ENCODE data around the gene ERBB4. TPM values are rescaled to one million over a fixed set of nuclear protein-coding genes. Genes with fewer than 3 reads are reported as not detected.

Gene ERBB4
- total and polyA plus RNA-seq, 10 of the 15 experiments (the other 5 are each of a cell fraction or from before 2014, with no cell fraction given): under 0.01 to 0.23 (median 0.01) TPM; not detected in 4

DNA sequence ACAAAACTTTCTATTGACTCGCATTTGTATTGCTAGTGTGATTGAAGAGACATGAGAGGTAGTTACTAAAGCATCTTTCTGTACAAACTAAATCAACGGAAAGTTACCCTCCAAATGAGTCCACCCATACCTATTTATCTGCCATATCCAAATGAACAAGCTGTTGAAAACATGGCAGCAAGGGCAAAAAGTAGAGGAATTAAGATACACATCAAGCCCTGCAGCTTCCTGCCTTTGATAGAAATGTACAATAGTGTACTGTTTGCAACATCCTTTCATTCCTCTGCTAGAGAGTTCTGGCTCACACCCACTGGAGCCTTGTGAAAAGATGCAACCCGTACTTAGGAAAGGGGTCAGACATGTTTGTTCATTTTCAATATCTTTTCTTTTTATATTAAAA lies 122.5 kb downstream of the ERBB4 start:
- FAIRE-seq (no peak), ATAC-seq (no peak), DNase-seq (ENCODE audit: low read depth, low spot score) (no peak)
- ChIA-PET SMC1A (ENCODE audit: uncharacterized antibody, unreplicated experiment) (no interaction called here), CTCF (no interaction called here), POLR2A (no interaction called here), RAD21 (ENCODE audit: unreplicated experiment) (no interaction called here)
- Histone ChIP-seq H3K79me2 (ENCODE audit: control insufficient read depth, insufficient read depth, low read length) (no peaks in the 10 kb centered on the region), H3K27ac (ENCODE audit: control insufficient read depth, insufficient read depth) (no peak overlapping the region), H4K20me1 (ENCODE audit: control insufficient read depth, insufficient read depth) (no peaks in the 10 kb centered on the region), H2AFZ (ENCODE audit: control insufficient read depth, low read depth, low read length) (no peak overlapping the region), H3K4me2 (ENCODE audit: control insufficient read depth, insufficient read depth) (no peak overlapping the region), H3K27me3 (replicated peaks in 1 of 2; ENCODE audit: control insufficient read depth in 2 of 2, insufficient read depth in 2 of 2, low read length in 1 of 2) (no peaks in the 10 kb centered on the region), H3K4me3 (no peak overlapping the region), H3K9ac (ENCODE audit: control insufficient read depth, insufficient read depth, low read length) (no peak overlapping the region), H3K36me3 (ENCODE audit: control insufficient read depth in 2 of 2, insufficient read depth in 2 of 2, low read length in 1 of 2) (no peaks in the 10 kb centered on the region), H3K4me1 (ENCODE audit: control insufficient read depth, insufficient read depth, low read length) (no peaks in the 10 kb centered on the region), H3K9me3 (replicated peaks; ENCODE audit: control insufficient read depth, insufficient read depth, low read length) (no peaks in the 10 kb centered on the region)
- intact Hi-C loops (cut with micrococcal nuclease; ENCODE audit: unreplicated experiment) (no loop called here), in situ Hi-C loops (cut with MboI) (no loop called here)
- 13% methylated on average over 3 of the region's 3 CpGs for WGBS (ENCODE audit: insufficient coverage, insufficient replicate concordance, low lambda C conversion rate, missing lambda C conversion rate)
- BruUV-seq (replicated peaks): no TSS peak
- no peak for TF ChIP-seq MEF2A (IDR thresholded peaks at IDR 0.05; ENCODE audit: insufficient read depth, low read depth, low read length)
- no peak for TF ChIP-seq STAT1 (conservative IDR thresholded peaks at IDR 0.05)
- no peak for TF ChIP-seq POU2F2 (IDR thresholded peaks at IDR 0.05; ENCODE audit: borderline replicate concordance, low read depth, low read length)
- no peak for TF ChIP-seq HDGF (IDR thresholded peaks at IDR 0.05)
- no peak for TF ChIP-seq EZH2 (IDR thresholded peaks at IDR 0.05; ENCODE audit: borderline replicate concordance, control insufficient read depth, low read depth, low read length)
- no peak for TF ChIP-seq MTA2 (IDR thresholded peaks at IDR 0.05; ENCODE audit: low read depth)
- TF ChIP-seq, protein P1, sequence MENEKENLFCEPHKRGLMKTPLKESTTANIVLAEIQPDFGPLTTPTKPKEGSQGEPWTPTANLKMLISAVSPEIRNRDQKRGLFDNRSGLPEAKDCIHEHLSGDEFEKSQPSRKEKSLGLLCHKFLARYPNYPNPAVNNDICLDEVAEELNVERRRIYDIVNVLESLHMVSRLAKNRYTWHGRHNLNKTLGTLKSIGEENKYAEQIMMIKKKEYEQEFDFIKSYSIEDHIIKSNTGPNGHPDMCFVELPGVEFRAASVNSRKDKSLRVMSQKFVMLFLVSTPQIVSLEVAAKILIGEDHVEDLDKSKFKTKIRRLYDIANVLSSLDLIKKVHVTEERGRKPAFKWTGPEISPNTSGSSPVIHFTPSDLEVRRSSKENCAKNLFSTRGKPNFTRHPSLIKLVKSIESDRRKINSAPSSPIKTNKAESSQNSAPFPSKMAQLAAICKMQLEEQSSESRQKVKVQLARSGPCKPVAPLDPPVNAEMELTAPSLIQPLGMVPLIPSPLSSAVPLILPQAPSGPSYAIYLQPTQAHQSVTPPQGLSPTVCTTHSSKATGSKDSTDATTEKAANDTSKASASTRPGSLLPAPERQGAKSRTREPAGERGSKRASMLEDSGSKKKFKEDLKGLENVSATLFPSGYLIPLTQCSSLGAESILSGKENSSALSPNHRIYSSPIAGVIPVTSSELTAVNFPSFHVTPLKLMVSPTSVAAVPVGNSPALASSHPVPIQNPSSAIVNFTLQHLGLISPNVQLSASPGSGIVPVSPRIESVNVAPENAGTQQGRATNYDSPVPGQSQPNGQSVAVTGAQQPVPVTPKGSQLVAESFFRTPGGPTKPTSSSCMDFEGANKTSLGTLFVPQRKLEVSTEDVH (IDR thresholded peaks at IDR 0.05; ENCODE audit: low read depth, partially characterized antibody): no peak
- no peak for TF ChIP-seq ZNF592 (IDR thresholded peaks at IDR 0.05)
- no peak for TF ChIP-seq SKIL (IDR thresholded peaks at IDR 0.05; ENCODE audit: low read depth, poor library complexity, severe bottlenecking)
- no peak for TF ChIP-seq ZNF217 (IDR thresholded peaks at IDR 0.05)
- no peak for TF ChIP-seq SPI1 (IDR thresholded peaks at IDR 0.05; ENCODE audit: borderline replicate concordance, insufficient read depth, low read depth, low read length)
- TF ChIP-seq HDAC6 (IDR thresholded peaks at IDR 0.05; ENCODE audit: unreplicated experiment): no peak
- TF ChIP-seq SP1 (IDR thresholded peaks at IDR 0.05; ENCODE audit: low read depth, low read length): no peak
